H9 (cell line): ENCODE data around the gene CWC22. TPM values are rescaled to one million over a fixed set of nuclear protein-coding genes. Genes with fewer than 3 reads are reported as not detected.

Experiments
- DNase-seq: peaks from one replicate; pipeline ENCODE4 v3.0.0-alpha.2; 2017
- H2AFZ ChIP-seq: one replicate; pipeline ENCODE4 v1.6.1; 2013; ENCODE audit warnings: mild to moderate bottlenecking, low read length, control low read depth, moderate library complexity
- H2AK5ac ChIP-seq: 2 replicates; pipeline ENCODE4 v1.6.1; 2013; ENCODE audit warnings: low read length, control low read depth, mixed read lengths; ENCODE audit not compliant: insufficient read length
- H2BK120ac ChIP-seq: one replicate; pipeline ENCODE4 v1.6.1; 2013; ENCODE audit warnings: low read depth, mild to moderate bottlenecking, low read length, control low read depth, inconsistent platforms; ENCODE audit not compliant: poor library complexity, severe bottlenecking
- H2BK12ac ChIP-seq: 2 replicates; pipeline ENCODE4 v1.6.1; 2013; ENCODE audit warnings: low read length, control low read depth, mixed read lengths, low read depth; ENCODE audit not compliant: insufficient read length
- H2BK15ac ChIP-seq: 2 replicates; pipeline ENCODE4 v1.6.1; 2013; ENCODE audit warnings: low read depth, low read length, control low read depth
- H2BK20ac ChIP-seq: one replicate; pipeline ENCODE4 v1.6.1; 2013; ENCODE audit warnings: low read depth, mild to moderate bottlenecking, low read length, control low read depth, inconsistent platforms; ENCODE audit not compliant: poor library complexity, severe bottlenecking
- H2BK5ac ChIP-seq: 2 replicates; pipeline ENCODE4 v1.6.1; 2013; ENCODE audit warnings: low read length, control low read depth, mixed read lengths; ENCODE audit not compliant: insufficient read length
- H3K14ac ChIP-seq: 2 replicates; pipeline ENCODE4 v1.6.1; 2013; ENCODE audit warnings: low read length, control low read depth; ENCODE audit not compliant: insufficient read depth
- H3K18ac ChIP-seq: 2 replicates; pipeline ENCODE4 v1.6.1; 2013; ENCODE audit warnings: low read depth, mild to moderate bottlenecking, mixed read lengths, low read length, control low read depth; ENCODE audit not compliant: insufficient read length
- H3K23ac ChIP-seq: 2 replicates; pipeline ENCODE4 v1.6.1; 2013; ENCODE audit warnings: low read length, control low read depth, mixed read lengths, low read depth; ENCODE audit not compliant: insufficient read length
- H3K23me2 ChIP-seq: 2 replicates; pipeline ENCODE4 v1.6.1; 2013; ENCODE audit warnings: low read depth, mild to moderate bottlenecking, mixed read lengths, low read length, control low read depth; ENCODE audit not compliant: insufficient read length, poor library complexity, severe bottlenecking
- H3K27ac ChIP-seq: 2 replicates; pipeline ENCODE4 v1.5.1; 2013; ENCODE audit warnings: low read length, control low read depth, mixed read lengths, low read depth; ENCODE audit not compliant: insufficient read length
- H3K27me3 ChIP-seq: 2 replicates; pipeline ENCODE4 v1.6.1; 2013; ENCODE audit warnings: low read length, control low read depth, inconsistent platforms; ENCODE audit not compliant: insufficient read depth
- H3K4ac ChIP-seq: 2 replicates; pipeline ENCODE4 v1.6.1; 2013; ENCODE audit warnings: low read depth, mild to moderate bottlenecking, control low read depth, inconsistent platforms, low read length, moderate library complexity
- H3K4me1 ChIP-seq: 2 replicates; pipeline ENCODE4 v1.6.1; 2013; ENCODE audit warnings: low read length, control low read depth, inconsistent platforms; ENCODE audit not compliant: insufficient read depth
- H3K4me2 ChIP-seq: 2 replicates; pipeline ENCODE4 v1.6.1; 2013; ENCODE audit warnings: low read length, control low read depth, mixed read lengths; ENCODE audit not compliant: insufficient read length, insufficient read depth
- H3K56ac ChIP-seq: 2 replicates; pipeline ENCODE4 v1.6.1; 2013; ENCODE audit warnings: low read depth, mild to moderate bottlenecking, mixed read lengths, low read length, control low read depth; ENCODE audit not compliant: insufficient read length
- H3K79me1 ChIP-seq: 2 replicates; pipeline ENCODE4 v1.6.1; 2013; ENCODE audit warnings: low read depth, mild to moderate bottlenecking, moderate library complexity, low read length, control low read depth, inconsistent platforms; ENCODE audit not compliant: insufficient read depth, poor library complexity, severe bottlenecking
- H3K79me2 ChIP-seq: 2 replicates; pipeline ENCODE4 v1.6.1; 2013; ENCODE audit warnings: low read length, control low read depth, inconsistent platforms; ENCODE audit not compliant: insufficient read depth
- H3K9ac ChIP-seq: 2 replicates; pipeline ENCODE4 v1.6.1; 2013; ENCODE audit warnings: low read length, control low read depth, mixed read lengths; ENCODE audit not compliant: insufficient read length; ENCODE audit errors: extremely low read depth
- H3K9me3 ChIP-seq: one replicate; pipeline ENCODE4 v1.6.1; 2013; ENCODE audit warnings: low read depth, low read length, inconsistent platforms; ENCODE audit not compliant: control insufficient read depth
- H3T11ph ChIP-seq: one replicate; pipeline ENCODE4 v1.6.1; 2013; ENCODE audit warnings: mild to moderate bottlenecking, low read length, control low read depth, inconsistent platforms
- H4K20me1 ChIP-seq: one replicate; pipeline ENCODE4 v1.6.1; 2013; ENCODE audit not compliant: control insufficient read depth, insufficient read length, insufficient read depth
- H4K5ac ChIP-seq: 2 replicates; pipeline ENCODE4 v1.6.1; 2013; ENCODE audit warnings: low read depth, mild to moderate bottlenecking, mixed read lengths, low read length, control low read depth; ENCODE audit not compliant: insufficient read length
- H4K8ac ChIP-seq: replicated peaks from 2 replicates; pipeline ENCODE4 v1.6.1; 2013; ENCODE audit warnings: low read length, control low read depth, mixed read lengths, low read depth; ENCODE audit not compliant: insufficient read length
- H4K91ac ChIP-seq: 2 replicates; pipeline ENCODE4 v1.6.1; 2013; ENCODE audit warnings: low read depth, mild to moderate bottlenecking, moderate library complexity, mixed read lengths, low read length, control low read depth; ENCODE audit not compliant: insufficient read length
- H3K27ac Mint-ChIP-seq, 3 experiments: 2 replicates in 2 of 3; 3 replicates in 1 of 3; pipeline ENCODE4 v1.8.0; 2020 to 2021; ENCODE audit warnings: mixed read lengths in 3 of 3, mild to moderate bottlenecking in 1 of 3, moderate library complexity in 1 of 3
- H3K27me3 Mint-ChIP-seq: 2 replicates; pipeline ENCODE4 v1.8.0; 2021; ENCODE audit warnings: low read depth, mild to moderate bottlenecking, moderate library complexity, mixed read lengths
- H3K36me3 Mint-ChIP-seq, 3 experiments: 2 replicates in 2 of 3; 3 replicates in 1 of 3; pipeline ENCODE4 v1.8.0; 2020 to 2021; ENCODE audit warnings: low read depth in 3 of 3, mixed read lengths in 3 of 3; ENCODE audit not compliant: insufficient read depth in 1 of 3
- H3K4me1 Mint-ChIP-seq, 2 experiments: 2 replicates each; pipeline ENCODE4 v1.8.0; 2020; ENCODE audit warnings: mixed read lengths in 2 of 2
- H3K4me3 Mint-ChIP-seq, 2 experiments: 2 replicates in 1 of 2; 3 replicates in 1 of 2; pipeline ENCODE4 v1.8.0; 2020 to 2021; ENCODE audit warnings: mild to moderate bottlenecking in 2 of 2, mixed read lengths in 2 of 2, moderate library complexity in 1 of 2
- H3K9me3 Mint-ChIP-seq, 2 experiments: 2 replicates in 1 of 2; 3 replicates in 1 of 2; pipeline ENCODE4 v1.8.0; 2020; ENCODE audit warnings: mild to moderate bottlenecking in 2 of 2, mixed read lengths in 2 of 2, moderate library complexity in 1 of 2
- WGBS: extraction: QIAGEN DNeasy Blood & Tissue Kit; methylation state at CpG from one replicate; pipeline ENCODE4 v1.1.7; 2013; ENCODE audit warnings: missing lambda C conversion rate, low lambda C conversion rate, mixed read lengths; ENCODE audit not compliant: insufficient read length; ENCODE audit errors: extremely low coverage; 5-methylcytosine and 5-hydroxymethylcytosine counted together
- total RNA-seq: library from RNA; stranded (reverse); gene quantifications from 2 replicates; pipeline ENCODE4 v1.2.1, GENCODE V29; 2021
- TF ChIP-seq, protein P1 (sequence below): fragments of 200-600 bp; sonication (generic); conservative IDR thresholded peaks from 3 replicates; pipeline ENCODE4 v1.8.0; 2021; ENCODE audit warnings: antibody characterized with exemption, mild to moderate bottlenecking

CWC22 gene
- total RNA-seq, 1 experiment from 2014 or later = 43.4 TPM

DNA sequence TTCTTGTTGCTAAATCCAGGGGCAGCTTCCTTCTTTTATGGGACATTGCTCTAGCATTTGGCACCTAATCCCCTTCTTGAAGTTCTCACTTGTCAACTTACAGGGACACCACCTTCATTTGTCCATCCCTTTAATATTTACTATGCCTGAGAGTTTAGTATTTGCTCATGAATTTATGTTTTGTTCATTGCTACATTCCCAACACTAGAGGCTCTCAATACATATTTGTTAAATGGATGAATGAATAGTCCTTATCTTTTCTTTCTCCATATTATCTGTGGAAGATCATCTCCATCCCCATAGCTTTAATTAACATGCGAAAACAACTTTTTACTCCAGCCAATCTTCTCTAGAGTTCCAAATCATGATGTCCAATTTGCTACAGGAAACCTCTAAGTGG, 5.4 kb downstream of the CWC22 start:
- no peaks in the 10 kb centered on the region for H3K9me3 Mint-ChIP-seq

More for the DNA sequence above, 5.4 kb downstream of the CWC22 start:
- Histone ChIP-seq H3K9me3 (no peaks in the 10 kb centered on the region), H2BK20ac (no peak overlapping the region), H2BK15ac (no peak overlapping the region), H3K27ac (no peak overlapping the region), H3K27me3 (no peaks in the 10 kb centered on the region), H2AK5ac (no peak overlapping the region), H3K23me2 (peaks cover 3% of the 10 kb centered on the region), H3K79me1 (peaks cover 3% of the 10 kb centered on the region), H3K4me1 (peaks cover 3% of the 10 kb centered on the region; the same call in 1 of the 2 replicates), H2BK12ac (no peak overlapping the region), H3K4ac (no peak overlapping the region), H4K8ac (no peak overlapping the region), H3K23ac (no peak overlapping the region), H2BK5ac (no peak overlapping the region), H3K14ac (no peak overlapping the region), H4K20me1 (no peaks in the 10 kb centered on the region), H2BK120ac (no peak overlapping the region), H3K18ac (no peak overlapping the region), H4K5ac (no peak overlapping the region), H3K4me2 (no peak overlapping the region), H3K56ac (no peak overlapping the region), H2AFZ (no peak overlapping the region), H3K79me2 (peaks cover 30% of the 10 kb centered on the region; the same call in 1 of the 2 replicates), H4K91ac (no peak overlapping the region), H3T11ph (no peak overlapping the region), H3K9ac (no peak overlapping the region)
- WGBS = no CpG with 5 or more reads among the region's 1 CpG
- Mint-ChIP-seq H3K27ac (peak overlapping the region; percentile 38 to 79 (median 78); a peak in 4 of 7 replicates), H3K4me3 (no peak overlapping the region), H3K27me3 (no peaks in the 10 kb centered on the region), H3K4me1 (peaks cover 42 to 49% of the 10 kb centered on the region in 2 experiments), H3K36me3 (peaks cover 0 to 16% (median 15%) of the 10 kb centered on the region in 3 experiments; a peak in 4 of 7 replicates)
- DNase-seq = no peak
- TF ChIP-seq, protein P1, sequence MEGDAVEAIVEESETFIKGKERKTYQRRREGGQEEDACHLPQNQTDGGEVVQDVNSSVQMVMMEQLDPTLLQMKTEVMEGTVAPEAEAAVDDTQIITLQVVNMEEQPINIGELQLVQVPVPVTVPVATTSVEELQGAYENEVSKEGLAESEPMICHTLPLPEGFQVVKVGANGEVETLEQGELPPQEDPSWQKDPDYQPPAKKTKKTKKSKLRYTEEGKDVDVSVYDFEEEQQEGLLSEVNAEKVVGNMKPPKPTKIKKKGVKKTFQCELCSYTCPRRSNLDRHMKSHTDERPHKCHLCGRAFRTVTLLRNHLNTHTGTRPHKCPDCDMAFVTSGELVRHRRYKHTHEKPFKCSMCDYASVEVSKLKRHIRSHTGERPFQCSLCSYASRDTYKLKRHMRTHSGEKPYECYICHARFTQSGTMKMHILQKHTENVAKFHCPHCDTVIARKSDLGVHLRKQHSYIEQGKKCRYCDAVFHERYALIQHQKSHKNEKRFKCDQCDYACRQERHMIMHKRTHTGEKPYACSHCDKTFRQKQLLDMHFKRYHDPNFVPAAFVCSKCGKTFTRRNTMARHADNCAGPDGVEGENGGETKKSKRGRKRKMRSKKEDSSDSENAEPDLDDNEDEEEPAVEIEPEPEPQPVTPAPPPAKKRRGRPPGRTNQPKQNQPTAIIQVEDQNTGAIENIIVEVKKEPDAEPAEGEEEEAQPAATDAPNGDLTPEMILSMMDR = no peak
